PFSK-1 (cell line): ENCODE data around the gene BCCIP.

Experiments
- POLR2AphosphoS5 ChIP-seq: IDR thresholded peaks from 2 replicates; pipeline ENCODE4 v1.6.1; 2012; ENCODE audit warnings: low read depth, mild to moderate bottlenecking, control low read depth, low read length, moderate library complexity
- REST ChIP-seq, 2 experiments: IDR thresholded peaks; 2 replicates each; pipeline versions ENCODE4 v1.6.1 to v1.8.0; 2011 to 2012; ENCODE audit warnings: low read depth in 2 of 2, low read length in 2 of 2, control low read depth in 1 of 2, inconsistent platforms in 1 of 2, mild to moderate bottlenecking in 1 of 2, moderate library complexity in 1 of 2; ENCODE audit not compliant: insufficient read depth in 1 of 2
- SIN3A ChIP-seq: IDR thresholded peaks from 2 replicates; pipeline ENCODE4 v1.6.1; 2012; ENCODE audit warnings: mild to moderate bottlenecking, low read length, moderate library complexity, borderline replicate concordance; ENCODE audit not compliant: insufficient read depth
- TAF1 ChIP-seq: IDR thresholded peaks from 2 replicates; pipeline ENCODE4 v1.6.1; 2012; ENCODE audit warnings: low read length, control low read depth, borderline replicate concordance; ENCODE audit not compliant: insufficient read depth

DNA sequence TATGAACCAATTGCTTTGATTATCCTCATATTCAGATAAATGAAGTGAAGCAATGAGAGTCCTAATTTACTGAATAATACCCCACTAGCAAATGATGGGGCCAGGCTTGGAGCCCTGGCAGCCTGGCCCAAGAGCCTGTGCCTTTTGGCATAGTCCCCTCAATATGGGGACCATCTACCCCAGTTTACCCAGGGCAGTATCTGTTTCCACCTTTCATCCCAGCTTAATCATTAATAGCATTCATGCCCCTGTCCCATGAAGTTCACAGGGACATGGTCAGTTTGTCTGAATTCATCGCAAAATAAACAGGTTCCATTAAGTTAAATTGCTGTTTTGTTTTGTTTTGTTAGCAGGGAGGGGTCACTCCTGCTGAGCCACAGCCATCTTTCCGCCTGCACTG is 25.5 kb downstream of the BCCIP start:
- TF ChIP-seq POLR2AphosphoS5: no peak
- no peak for TF ChIP-seq SIN3A
- TF ChIP-seq REST (IDR thresholded peaks at IDR 0.05; ENCODE audit: insufficient read depth in 1 of 2, low read depth in 2 of 2, low read length in 2 of 2): no peak
- TF ChIP-seq TAF1: no peak
